Neutrophil (primary cell): ENCODE results near the gene CCKAR.
"Not testable (repeated sequence)": the region's sequence is repeated elsewhere in the genome, so short reads cannot be mapped to it uniquely, and the experiment has no call there.

ENCODE experiments used
- H3K27ac ChIP-seq: fragments of 200-600 bp; sonication (generic); 2 replicates; pipeline ENCODE4 v1.5.1; 2016; ENCODE audit warnings: mild to moderate bottlenecking, moderate library complexity
- H3K27me3 ChIP-seq: fragments of 200-600 bp; sonication (generic); 2 replicates; pipeline ENCODE4 v1.6.0; 2016; ENCODE audit warnings: mild to moderate bottlenecking
- H3K36me3 ChIP-seq: fragments of 200-600 bp; sonication (generic); 2 replicates; pipeline ENCODE4 v1.5.1; 2017
- H3K4me1 ChIP-seq, 2 experiments: fragments of 200-600 bp in 1 of 2; sonication (generic) in 1 of 2; 1 replicate in 1 of 2; 2 replicates in 1 of 2; pipeline versions ENCODE4 v1.5.1 to v1.6.1; 2013 to 2016; ENCODE audit warnings: low read depth in 1 of 2, low read length in 1 of 2, mild to moderate bottlenecking in 1 of 2, moderate library complexity in 1 of 2; ENCODE audit not compliant: control insufficient read depth in 1 of 2, insufficient read depth in 1 of 2
- H3K4me3 ChIP-seq, 2 experiments: fragments of 200-600 bp in 1 of 2; sonication (generic) in 1 of 2; 1 replicate in 1 of 2; 2 replicates in 1 of 2; pipeline ENCODE4 v1.5.1; 2013 to 2016; ENCODE audit warnings: low read depth in 1 of 2, low read length in 1 of 2, mild to moderate bottlenecking in 1 of 2, moderate library complexity in 1 of 2
- H3K9me3 ChIP-seq: fragments of 200-600 bp; sonication (generic); 2 replicates; pipeline ENCODE4 v1.5.1; 2016
- TF ChIP-seq, protein P1 (sequence below): fragments of 200-600 bp; sonication (generic); IDR thresholded peaks from 2 replicates; pipeline ENCODE4 v1.5.1; 2016; ENCODE audit warnings: antibody characterized with exemption

The CCKAR gene

DNA sequence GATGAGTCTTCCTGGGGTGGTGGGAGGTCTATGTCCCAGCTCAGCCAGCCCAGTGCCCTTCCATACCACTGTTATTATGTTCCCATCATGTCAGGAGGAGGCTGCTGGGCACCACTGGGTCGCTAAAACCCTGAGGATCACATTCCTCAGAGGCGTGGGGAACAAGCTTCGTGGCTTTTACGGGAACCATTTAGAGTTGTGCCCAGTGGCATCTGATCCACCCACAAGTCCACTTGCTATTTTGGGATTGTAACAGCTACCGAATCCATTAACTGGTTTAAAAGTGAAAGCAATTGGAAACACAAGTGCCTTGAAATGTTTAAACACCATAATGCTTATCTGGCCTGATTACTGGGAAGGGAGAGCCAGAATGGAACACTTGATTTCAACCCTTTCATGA, 13.1 kb upstream of the CCKAR start:
- H3K4me1 ChIP-seq: no peaks in the 10 kb centered on the region
- H3K9me3 ChIP-seq: no peaks in the 10 kb centered on the region
- no peak overlapping the region for H3K27ac ChIP-seq
- no peak overlapping the region for H3K4me3 ChIP-seq
- H3K36me3 ChIP-seq: no peaks in the 10 kb centered on the region
- TF ChIP-seq, protein P1, sequence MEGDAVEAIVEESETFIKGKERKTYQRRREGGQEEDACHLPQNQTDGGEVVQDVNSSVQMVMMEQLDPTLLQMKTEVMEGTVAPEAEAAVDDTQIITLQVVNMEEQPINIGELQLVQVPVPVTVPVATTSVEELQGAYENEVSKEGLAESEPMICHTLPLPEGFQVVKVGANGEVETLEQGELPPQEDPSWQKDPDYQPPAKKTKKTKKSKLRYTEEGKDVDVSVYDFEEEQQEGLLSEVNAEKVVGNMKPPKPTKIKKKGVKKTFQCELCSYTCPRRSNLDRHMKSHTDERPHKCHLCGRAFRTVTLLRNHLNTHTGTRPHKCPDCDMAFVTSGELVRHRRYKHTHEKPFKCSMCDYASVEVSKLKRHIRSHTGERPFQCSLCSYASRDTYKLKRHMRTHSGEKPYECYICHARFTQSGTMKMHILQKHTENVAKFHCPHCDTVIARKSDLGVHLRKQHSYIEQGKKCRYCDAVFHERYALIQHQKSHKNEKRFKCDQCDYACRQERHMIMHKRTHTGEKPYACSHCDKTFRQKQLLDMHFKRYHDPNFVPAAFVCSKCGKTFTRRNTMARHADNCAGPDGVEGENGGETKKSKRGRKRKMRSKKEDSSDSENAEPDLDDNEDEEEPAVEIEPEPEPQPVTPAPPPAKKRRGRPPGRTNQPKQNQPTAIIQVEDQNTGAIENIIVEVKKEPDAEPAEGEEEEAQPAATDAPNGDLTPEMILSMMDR: no peak
- H3K27me3 ChIP-seq: no peaks in the 10 kb centered on the region

DNA sequence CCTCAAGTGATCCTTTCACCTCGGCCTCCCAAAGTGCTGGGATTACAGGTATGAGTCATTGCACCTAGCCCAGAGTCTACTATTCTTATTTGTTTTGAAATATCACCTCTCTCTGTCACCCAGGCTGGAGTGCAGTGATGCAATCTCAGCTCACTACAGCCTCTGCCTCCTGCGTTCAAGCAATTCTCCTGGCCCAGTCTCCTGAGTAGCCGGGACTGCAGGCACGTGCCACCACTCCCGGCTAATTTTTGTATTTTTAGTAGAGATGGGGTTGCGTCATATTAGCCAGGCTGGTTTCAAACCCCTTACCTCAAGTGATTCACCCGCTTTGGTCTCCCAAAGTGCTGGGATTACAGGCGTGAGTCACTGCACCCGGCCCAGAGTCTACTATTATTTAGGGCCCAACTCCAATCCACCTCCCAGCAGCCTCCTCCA, 10.3 kb upstream of the CCKAR start:
- not testable (repeated sequence) for H3K36me3 ChIP-seq, H3K27me3 ChIP-seq, H3K27ac ChIP-seq, H3K4me3 ChIP-seq, H3K4me1 ChIP-seq, H3K9me3 ChIP-seq

DNA sequence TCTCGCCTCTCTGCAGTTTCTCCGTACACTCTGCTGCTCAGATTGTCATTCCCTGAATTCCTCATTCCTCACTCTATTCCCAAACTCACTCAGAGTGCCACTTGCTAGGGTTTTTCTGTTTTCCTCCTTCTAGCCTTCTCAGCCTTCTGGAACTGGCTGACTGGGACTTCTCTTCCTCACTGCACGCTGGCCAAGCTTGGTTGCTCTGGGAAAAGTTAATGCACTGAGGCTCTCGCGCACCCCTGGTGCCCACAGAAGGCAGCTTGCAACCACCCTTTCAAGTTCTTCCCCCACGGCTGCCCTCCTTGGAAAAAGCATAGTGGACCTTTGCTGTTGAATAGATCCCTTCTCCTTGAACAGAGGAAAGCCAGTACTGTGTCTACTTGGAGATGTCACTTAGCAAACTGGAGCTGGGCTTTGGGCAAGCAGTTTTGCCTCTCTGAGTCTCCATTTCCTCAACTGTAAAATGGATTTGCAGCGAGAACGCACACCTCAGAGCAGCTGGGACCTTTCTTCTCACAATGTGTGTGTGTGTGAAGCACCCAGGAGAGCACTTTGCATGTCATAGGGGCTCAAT, 6.0 kb upstream of the CCKAR start:
- TF ChIP-seq, protein P1: no peak

DNA sequence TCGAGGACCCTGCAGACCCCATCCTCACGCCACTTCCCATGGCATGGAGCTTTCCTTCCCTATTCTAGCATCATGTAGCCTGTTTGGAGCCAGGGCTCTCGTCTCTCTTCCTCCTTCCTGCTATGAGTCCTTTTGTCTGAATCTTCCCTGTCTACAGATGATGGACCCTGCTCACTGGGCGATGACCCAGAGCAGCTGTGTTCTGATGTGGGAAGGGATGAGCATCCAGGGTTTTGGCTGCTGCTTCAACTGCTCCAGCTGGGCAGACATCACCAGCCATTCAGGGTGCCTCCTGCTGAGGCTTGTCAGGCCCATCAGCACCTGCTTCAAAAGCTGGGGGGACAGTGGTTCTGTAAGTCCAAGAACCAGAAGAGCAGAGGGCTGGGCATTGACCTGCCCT, 3.2 kb upstream of the CCKAR start:
- H3K27ac ChIP-seq: no peak overlapping the region
- H3K27me3 ChIP-seq: peaks cover 17% of the 10 kb centered on the region
- no peak overlapping the region for H3K4me3 ChIP-seq
- H3K4me1 ChIP-seq: no peaks in the 10 kb centered on the region
- no peaks in the 10 kb centered on the region for H3K9me3 ChIP-seq
- TF ChIP-seq, protein P1: no peak
- no peaks in the 10 kb centered on the region for H3K36me3 ChIP-seq

More for the DNA sequence above, 6.0 kb upstream of the CCKAR start:
- no peak overlapping the region for H3K27ac ChIP-seq
- no peaks in the 10 kb centered on the region for H3K36me3 ChIP-seq
- no peaks in the 10 kb centered on the region for H3K9me3 ChIP-seq
- no peaks in the 10 kb centered on the region for H3K27me3 ChIP-seq
- no peaks in the 10 kb centered on the region for H3K4me1 ChIP-seq
- no peak overlapping the region for H3K4me3 ChIP-seq

DNA sequence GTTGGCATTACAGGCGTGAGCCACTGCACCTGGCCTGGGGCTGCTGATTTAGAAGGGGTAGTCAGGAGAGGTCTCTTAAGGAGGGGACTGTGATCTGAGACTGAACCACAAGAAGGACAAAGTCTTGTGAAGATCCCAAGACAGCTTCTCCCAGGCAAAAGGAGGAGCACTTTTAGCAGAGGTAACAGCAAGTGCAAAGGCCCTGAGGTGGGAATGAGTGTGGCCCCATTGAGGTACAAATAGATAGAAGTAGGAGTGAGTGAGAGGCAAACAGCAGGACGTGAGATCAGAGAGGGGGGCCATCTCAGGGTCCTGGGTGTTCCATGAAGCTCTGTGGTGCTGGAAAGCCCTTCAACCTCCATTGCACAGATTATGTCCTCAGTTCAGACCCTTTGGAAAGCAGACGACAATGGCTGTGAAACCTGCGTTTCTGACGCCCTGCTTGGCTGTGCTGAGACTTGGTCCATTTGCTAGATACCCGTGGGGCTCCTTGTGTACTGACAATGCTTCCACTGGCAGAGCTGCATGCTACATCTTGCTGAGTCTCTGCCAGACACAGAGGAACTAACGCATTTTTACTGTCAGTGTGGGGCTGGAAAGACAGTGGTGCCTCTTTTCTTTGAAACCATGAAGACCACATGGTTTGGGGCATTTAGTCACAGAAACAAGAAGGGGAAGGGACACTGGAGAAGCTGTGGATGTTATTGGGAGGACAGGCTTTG, 1.3 kb upstream of the CCKAR start:
- Histone ChIP-seq H3K4me3 (no peak overlapping the region), H3K9me3 (no peaks in the 10 kb centered on the region), H3K27ac (no peak overlapping the region), H3K4me1 (no peaks in the 10 kb centered on the region), H3K36me3 (no peaks in the 10 kb centered on the region), H3K27me3 (peaks cover 23% of the 10 kb centered on the region)
- TF ChIP-seq, protein P1: no peak

DNA sequence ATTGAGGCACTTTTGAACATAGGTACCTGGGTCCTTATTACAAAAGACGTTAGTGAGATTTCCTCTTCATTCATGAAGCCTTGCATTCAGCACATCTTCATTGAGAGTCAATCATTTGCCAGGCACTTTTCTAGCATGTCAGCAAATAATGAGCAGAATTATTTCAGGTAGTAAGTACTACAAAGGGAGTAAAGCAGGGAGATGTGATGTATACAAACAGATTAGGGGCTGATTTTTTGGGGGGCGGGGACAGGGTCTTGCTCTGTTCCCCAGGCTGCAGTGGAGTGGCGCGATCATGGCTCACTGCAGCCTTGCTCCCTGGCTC, 638 bp upstream of the CCKAR start:
- H3K4me3 ChIP-seq: no peak overlapping the region
- H3K27ac ChIP-seq: no peak overlapping the region
- TF ChIP-seq, protein P1: no peak
- H3K27me3 ChIP-seq: peaks cover 23% of the 10 kb centered on the region
- H3K9me3 ChIP-seq: no peaks in the 10 kb centered on the region
- no peaks in the 10 kb centered on the region for H3K4me1 ChIP-seq
- H3K36me3 ChIP-seq: no peaks in the 10 kb centered on the region
